ENCODE data around the gene NES.

GRCh38 chr1:156700736-156701531 lies 23.7 kb upstream of the NES start:
- TF ChIP-seq GATA2 (IDR thresholded peaks at IDR 0.05; ENCODE audit: low read depth, low read length) (no peak), GATA3 (IDR thresholded peaks at IDR 0.05; ENCODE audit: low read depth, low read length) (no peak)

All from SH-SY5Y (cell line).